HG03039 (cell line): Measurements from ENCODE around the gene MTLN.
"Not testable (repeated sequence)": the region's sequence is repeated elsewhere in the genome, so short reads cannot be mapped to it uniquely, and the experiment has no call there.

Experiments used
- ATAC-seq: cut with Tn5 transposase; IDR thresholded peaks from one replicate; pipeline ENCODE4 v1.9.1; 2021; ENCODE audit warnings: mild to moderate bottlenecking, moderate library complexity; ENCODE audit not compliant: unreplicated experiment

MTLN gene

GRCh38 chr2:110211938-110212858, at the start of gene MTLN:
Gene MTLN, minus strand, starts transcription at chr2:110212547. Its CDS starts 22 bp downstream, at chr2:110212525.
- peak; percentile 82 for ATAC-seq

GRCh38 chr2:110261910-110262309, 49.6 kb upstream of the MTLN start:
- ATAC-seq = not testable (repeated sequence)

GRCh38 chr2:110248081-110248795, 35.9 kb upstream of the MTLN start:
- not testable (repeated sequence) for ATAC-seq

- not testable (repeated sequence) for ATAC-seq
Observed at GRCh38 chr2:110245488-110246435, 33.4 kb upstream of the MTLN start.

- ATAC-seq = not testable (repeated sequence)
Observed at GRCh38 chr2:110243283-110243682, 30.9 kb upstream of the MTLN start.

- not testable (repeated sequence) for ATAC-seq
Observed at GRCh38 chr2:110234514-110234913, 22.2 kb upstream of the MTLN start.

GRCh38 chr2:110229886-110230285, 17.5 kb upstream of the MTLN start:
- ATAC-seq = not testable (repeated sequence)

GRCh38 chr2:110222626-110223025, 10.3 kb upstream of the MTLN start:
- not testable (repeated sequence) for ATAC-seq

GRCh38 chr2:110221938-110222337, 9.6 kb upstream of the MTLN start:
- no peak for ATAC-seq

GRCh38 chr2:110220190-110220564, 7.8 kb upstream of the MTLN start:
- ATAC-seq = no peak

- no peak for ATAC-seq
Observed at GRCh38 chr2:110219496-110220189, 7.3 kb upstream of the MTLN start.

GRCh38 chr2:110218889-110219288, 6.5 kb upstream of the MTLN start:
- ATAC-seq = not testable (repeated sequence)

- no peak for ATAC-seq
Observed at GRCh38 chr2:110216803-110217202, 4.5 kb upstream of the MTLN start.

GRCh38 chr2:110216199-110216598, 3.9 kb upstream of the MTLN start:
- no peak for ATAC-seq

- ATAC-seq = no peak
Observed at GRCh38 chr2:110215566-110216158, 3.3 kb upstream of the MTLN start.

GRCh38 chr2:110215091-110215490, 2.7 kb upstream of the MTLN start:
- ATAC-seq = no peak

GRCh38 chr2:110213522-110213921, 1.2 kb upstream of the MTLN start:
- ATAC-seq = not testable (repeated sequence)

GRCh38 chr2:110205660-110206455, 6.5 kb downstream of the MTLN start:
- ATAC-seq = no peak
